Measurements from ENCODE around the gene DDAH1. TPM values are rescaled to one million over a fixed set of nuclear protein-coding genes. Genes with fewer than 3 reads are reported as not detected.

Gene DDAH1
- total RNA-seq, 1 experiment from 2014 or later, result 36.3 TPM

GRCh38 chr1:85451236-85451830 is 13.6 kb downstream of the DDAH1 start:
- Histone ChIP-seq H3K9ac (ENCODE audit: extremely low read depth, insufficient read length, low read length) (no peak overlapping the region), H4K5ac (ENCODE audit: insufficient read length, low read depth, low read length) (no peak overlapping the region), H4K20me1 (ENCODE audit: control insufficient read depth, insufficient read depth, insufficient read length) (no peaks in the 10 kb centered on the region), H4K91ac (ENCODE audit: insufficient read length, low read depth, low read length) (no peak overlapping the region), H3K23ac (ENCODE audit: insufficient read length, low read depth, low read length) (no peak overlapping the region), H3K79me1 (ENCODE audit: insufficient read depth, low read depth, low read length, poor library complexity, severe bottlenecking) (no peaks in the 10 kb centered on the region), H3K27me3 (ENCODE audit: insufficient read depth, low read length) (no peaks in the 10 kb centered on the region), H3T11ph (ENCODE audit: low read length) (no peak overlapping the region), H2BK15ac (ENCODE audit: low read depth, low read length) (no peak overlapping the region), H2BK5ac (ENCODE audit: insufficient read length, low read length) (no peak overlapping the region), H2AFZ (ENCODE audit: low read length) (no peak overlapping the region), H3K27ac (ENCODE audit: insufficient read length, low read depth, low read length) (no peak overlapping the region), H3K9me3 (ENCODE audit: control insufficient read depth, low read depth, low read length) (no peaks in the 10 kb centered on the region), H2BK12ac (ENCODE audit: insufficient read length, low read depth, low read length) (no peak overlapping the region), H2BK20ac (ENCODE audit: low read depth, low read length, poor library complexity, severe bottlenecking) (no peak overlapping the region), H3K14ac (ENCODE audit: insufficient read depth, low read length) (peak overlapping the region; percentile 20; the same call in 1 of the 2 replicates), H4K8ac (replicated peaks; ENCODE audit: insufficient read length, low read depth, low read length) (no peak overlapping the region), H3K4me2 (ENCODE audit: insufficient read depth, insufficient read length, low read length) (no peak overlapping the region), H2BK120ac (ENCODE audit: low read depth, low read length, poor library complexity, severe bottlenecking) (no peak overlapping the region), H3K23me2 (ENCODE audit: insufficient read length, low read depth, low read length, poor library complexity, severe bottlenecking) (no peaks in the 10 kb centered on the region), H3K4me1 (ENCODE audit: insufficient read depth, low read length) (peaks cover 13% of the 10 kb centered on the region; the same call in 1 of the 2 replicates), H3K79me2 (ENCODE audit: insufficient read depth, low read length) (no peaks in the 10 kb centered on the region), H2AK5ac (ENCODE audit: insufficient read length, low read length) (no peak overlapping the region), H3K18ac (ENCODE audit: insufficient read length, low read depth, low read length) (no peak overlapping the region), H3K4ac (ENCODE audit: low read depth, low read length) (no peak overlapping the region), H3K56ac (ENCODE audit: insufficient read length, low read depth, low read length) (no peak overlapping the region)
- no peaks in the 10 kb centered on the region for H3K9me3 Mint-ChIP-seq
- no peak for DNase-seq
- no peak overlapping the region for H3K27ac Mint-ChIP-seq
- H3K4me1 Mint-ChIP-seq, result peaks cover 19 to 22% of the 10 kb centered on the region in 2 experiments
- no peaks in the 10 kb centered on the region for H3K27me3 Mint-ChIP-seq (ENCODE audit: low read depth)
- H3K36me3 Mint-ChIP-seq (ENCODE audit: insufficient read depth in 1 of 3, low read depth in 3 of 3), result no peaks in the 10 kb centered on the region; a peak in 1 of 7 replicates
- WGBS (ENCODE audit: extremely low coverage, insufficient read length, low lambda C conversion rate), result no CpG with 5 or more reads among the region's 2 CpGs
- TF ChIP-seq CTCF (conservative IDR thresholded peaks at IDR 0.05), result no peak
- no peak overlapping the region for H3K4me3 Mint-ChIP-seq

Measured in H9 (cell line).